C4-2B (cell line): ENCODE results near the gene CARS1.

ENCODE experiments used
- H3K27ac ChIP-seq: fragments of 450-650 bp; 2 replicates; pipeline ENCODE4 v1.5.1; 2017
- ZFX ChIP-seq: fragments of 450-650 bp; IDR thresholded peaks from 2 replicates; pipeline ENCODE4 v1.6.1; 2017
- TF ChIP-seq, protein P1 (sequence below): fragments of 450-650 bp; conservative IDR thresholded peaks from 2 replicates; pipeline ENCODE4 v1.5.1; 2017; ENCODE audit warnings: mild to moderate bottlenecking

Gene CARS1

DNA sequence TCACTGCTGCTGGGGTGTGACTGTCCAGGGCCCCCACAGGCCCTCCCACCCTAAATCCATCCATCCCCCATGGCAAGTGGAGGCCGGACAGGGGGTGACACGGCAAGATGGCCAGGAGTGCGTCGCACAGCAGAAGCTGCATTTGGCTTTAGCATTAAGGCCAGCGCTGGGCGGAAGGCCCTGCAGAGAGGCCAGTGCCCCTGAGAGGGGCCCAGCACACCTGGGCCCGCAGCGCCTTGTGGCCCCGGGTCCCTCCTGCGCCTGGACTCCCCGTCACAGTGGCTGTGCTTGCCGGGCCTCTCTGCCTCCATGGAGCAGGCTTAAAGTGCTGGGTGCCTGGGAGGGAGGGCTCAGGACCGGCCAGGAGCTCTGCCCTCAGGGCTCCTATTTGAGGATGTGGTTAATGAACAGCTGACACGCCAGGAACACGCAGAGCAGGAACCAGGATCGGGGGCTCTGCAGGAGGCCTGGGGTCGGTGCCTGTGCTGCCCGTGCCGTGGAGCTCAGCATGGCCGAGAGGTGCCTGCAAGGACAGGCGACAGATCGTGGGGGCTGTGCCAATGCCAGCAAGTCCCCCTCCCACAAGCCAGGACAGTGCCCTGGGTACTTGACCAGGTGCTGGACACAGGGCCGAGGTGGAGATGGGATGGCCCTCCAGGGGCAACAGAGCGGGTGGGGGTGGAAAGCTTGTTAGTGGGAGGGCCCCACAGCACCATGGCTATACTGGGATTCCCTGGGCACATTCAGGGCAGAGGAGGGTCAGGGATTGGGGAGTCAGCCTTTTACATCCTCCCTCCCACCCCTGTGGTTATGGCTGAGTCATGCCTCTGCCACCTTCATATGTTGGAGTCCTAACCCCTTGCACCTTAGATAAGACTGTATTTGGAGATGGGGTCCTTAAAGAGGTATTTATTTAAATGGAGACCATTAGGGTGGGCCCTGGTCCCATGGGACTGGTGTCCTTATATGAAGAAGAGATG is 30.9 kb upstream of the CARS1 start:
- TF ChIP-seq, protein P1, sequence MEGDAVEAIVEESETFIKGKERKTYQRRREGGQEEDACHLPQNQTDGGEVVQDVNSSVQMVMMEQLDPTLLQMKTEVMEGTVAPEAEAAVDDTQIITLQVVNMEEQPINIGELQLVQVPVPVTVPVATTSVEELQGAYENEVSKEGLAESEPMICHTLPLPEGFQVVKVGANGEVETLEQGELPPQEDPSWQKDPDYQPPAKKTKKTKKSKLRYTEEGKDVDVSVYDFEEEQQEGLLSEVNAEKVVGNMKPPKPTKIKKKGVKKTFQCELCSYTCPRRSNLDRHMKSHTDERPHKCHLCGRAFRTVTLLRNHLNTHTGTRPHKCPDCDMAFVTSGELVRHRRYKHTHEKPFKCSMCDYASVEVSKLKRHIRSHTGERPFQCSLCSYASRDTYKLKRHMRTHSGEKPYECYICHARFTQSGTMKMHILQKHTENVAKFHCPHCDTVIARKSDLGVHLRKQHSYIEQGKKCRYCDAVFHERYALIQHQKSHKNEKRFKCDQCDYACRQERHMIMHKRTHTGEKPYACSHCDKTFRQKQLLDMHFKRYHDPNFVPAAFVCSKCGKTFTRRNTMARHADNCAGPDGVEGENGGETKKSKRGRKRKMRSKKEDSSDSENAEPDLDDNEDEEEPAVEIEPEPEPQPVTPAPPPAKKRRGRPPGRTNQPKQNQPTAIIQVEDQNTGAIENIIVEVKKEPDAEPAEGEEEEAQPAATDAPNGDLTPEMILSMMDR, result no peak
- TF ChIP-seq ZFX, result no peak

GRCh38 chr11:3087373-3087772 is 30.1 kb upstream of the CARS1 start:
- H3K27ac ChIP-seq, result no peak overlapping the region
- no peak for TF ChIP-seq ZFX
- TF ChIP-seq, protein P1, result no peak

More for the DNA sequence above, 30.9 kb upstream of the CARS1 start:
- H3K27ac ChIP-seq, result no peak overlapping the region

GRCh38 chr11:3086671-3087150 is 29.5 kb upstream of the CARS1 start:
- H3K27ac ChIP-seq, result no peak overlapping the region
- TF ChIP-seq, protein P1, result no peak
- TF ChIP-seq ZFX, result no peak

DNA sequence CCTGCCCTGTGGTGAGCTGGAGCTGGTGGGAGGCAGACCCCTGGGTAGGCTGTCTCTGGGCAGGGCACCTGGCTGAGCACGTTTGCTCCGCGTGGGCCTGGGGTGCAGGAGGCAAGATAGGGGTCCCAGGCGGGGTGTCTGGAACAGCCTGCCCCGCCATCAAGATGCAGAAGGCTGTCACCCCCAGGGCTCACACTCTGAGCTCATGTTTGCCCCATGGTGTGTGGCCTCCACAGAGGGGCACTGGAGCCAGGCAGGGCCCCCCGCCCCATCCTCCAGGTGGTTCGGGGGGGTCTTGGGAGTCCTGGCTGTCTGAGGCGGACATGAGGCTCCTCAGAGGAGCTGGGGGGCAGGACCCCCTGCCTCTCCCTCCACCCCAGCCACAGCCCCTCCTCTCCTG is 28.9 kb upstream of the CARS1 start:
- TF ChIP-seq ZFX, result no peak
- TF ChIP-seq, protein P1, result no peak
- H3K27ac ChIP-seq, result no peak overlapping the region

GRCh38 chr11:3085052-3085451 is 27.8 kb upstream of the CARS1 start:
- H3K27ac ChIP-seq, result no peak overlapping the region
- TF ChIP-seq ZFX, result no peak
- TF ChIP-seq, protein P1, result no peak

DNA sequence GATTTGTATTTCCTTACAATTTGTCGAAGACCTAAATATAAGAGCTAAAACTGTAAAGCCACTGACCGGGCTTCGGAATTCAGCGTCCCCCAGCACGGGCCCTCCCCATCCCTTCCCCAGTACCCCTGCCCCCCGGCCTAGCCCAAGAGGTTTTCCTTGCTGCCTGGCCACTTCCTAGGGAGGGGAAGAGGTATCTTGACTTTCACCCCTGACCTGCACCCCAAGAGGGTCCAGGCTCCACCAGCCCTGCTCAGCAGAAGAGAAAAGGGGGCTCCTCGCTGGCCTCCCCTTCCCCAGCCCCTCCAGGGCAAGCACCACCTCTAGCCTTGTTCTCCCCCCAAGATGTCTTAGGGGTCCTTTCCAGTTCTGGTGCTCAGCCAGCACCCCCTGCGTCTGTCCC is 26.1 kb upstream of the CARS1 start:
- TF ChIP-seq ZFX, result no peak
- H3K27ac ChIP-seq, result no peak overlapping the region

- H3K27ac ChIP-seq, result no peak overlapping the region
- TF ChIP-seq, protein P1, result no peak
- TF ChIP-seq ZFX, result no peak
Observed at GRCh38 chr11:3081386-3081751, 24.1 kb upstream of the CARS1 start.
